ENCODE data around the gene TENM4.

The TENM4 gene

DNA sequence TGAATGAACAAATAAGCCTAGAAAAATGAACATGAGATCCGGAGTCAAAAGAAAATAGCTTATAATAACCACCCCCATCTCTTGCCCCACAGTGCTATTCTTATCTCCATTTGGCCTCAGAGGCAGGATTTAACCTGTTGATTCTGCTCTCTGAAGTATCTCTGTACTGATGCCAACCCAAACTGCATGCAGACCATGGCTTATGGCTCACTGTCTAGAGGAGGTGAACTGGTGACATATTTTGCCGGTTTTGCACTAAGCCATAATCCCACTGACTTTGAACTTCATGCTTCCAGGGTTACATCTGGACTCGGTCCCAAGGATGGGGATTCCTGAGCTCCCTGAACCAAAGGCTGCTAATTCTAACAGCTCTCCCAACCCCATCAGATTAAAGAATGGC is 397.1 kb downstream of the TENM4 start:
- no peak for DNase-seq

DNA sequence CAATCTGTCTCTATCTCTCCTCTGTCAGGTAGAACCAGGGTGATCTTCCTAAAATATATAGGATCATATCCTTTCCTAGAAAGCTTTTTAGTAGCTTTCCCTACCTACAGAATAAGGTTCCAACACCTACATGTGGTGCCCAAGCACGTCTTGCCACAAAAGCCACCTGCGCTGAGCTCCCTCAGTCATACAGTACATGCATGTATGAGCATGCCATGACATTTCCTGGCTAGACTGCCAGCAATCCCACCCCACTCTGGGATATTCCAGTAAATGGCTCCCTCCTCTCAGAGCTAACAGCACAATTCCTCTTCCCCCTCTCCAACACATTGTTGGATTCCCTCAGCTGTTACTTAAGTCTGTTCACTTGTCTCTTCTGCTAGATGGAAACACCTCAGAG is 398.0 kb downstream of the TENM4 start:
- no peak for DNase-seq

DNA sequence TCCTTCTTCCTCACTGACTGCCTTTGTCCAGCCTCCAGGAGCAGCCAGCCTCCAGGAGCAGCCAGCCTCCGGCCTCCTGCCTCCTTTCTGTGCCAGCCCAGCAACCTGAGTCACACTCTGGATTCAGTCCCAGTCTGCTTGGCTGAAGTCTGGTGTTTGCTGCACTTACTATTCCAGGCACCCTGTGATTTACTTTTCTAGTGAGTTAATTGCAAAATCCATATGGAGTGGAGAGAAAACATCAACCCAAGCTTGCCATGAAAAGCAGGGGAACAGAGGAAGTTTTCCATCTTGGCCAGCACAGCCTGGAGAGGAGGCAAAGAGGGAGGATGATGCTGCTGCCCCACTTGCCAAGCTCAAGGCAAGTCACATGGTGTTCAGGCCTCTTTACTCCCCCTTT is 400.5 kb downstream of the TENM4 start:
- no peak for DNase-seq

DNA sequence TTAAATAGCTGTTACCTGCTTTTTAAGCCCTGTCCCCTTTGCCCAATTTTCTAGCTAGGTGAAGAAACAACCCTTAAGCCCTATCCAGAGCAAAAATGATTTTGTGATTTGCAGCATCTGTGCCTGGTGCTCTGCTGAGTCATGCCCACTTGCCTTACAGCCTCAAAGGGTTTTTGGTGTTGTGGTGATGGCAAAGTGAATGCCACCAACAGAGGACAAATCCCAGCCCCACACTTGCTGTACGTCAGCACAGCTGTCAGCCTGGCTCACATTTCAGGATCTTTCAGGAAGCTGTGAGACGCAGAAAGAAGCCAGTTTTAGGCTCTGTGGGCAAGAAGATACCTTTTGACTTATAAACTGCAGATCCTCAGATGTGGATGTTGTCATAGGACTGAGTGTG is 401.7 kb downstream of the TENM4 start:
- no peak for DNase-seq

DNA sequence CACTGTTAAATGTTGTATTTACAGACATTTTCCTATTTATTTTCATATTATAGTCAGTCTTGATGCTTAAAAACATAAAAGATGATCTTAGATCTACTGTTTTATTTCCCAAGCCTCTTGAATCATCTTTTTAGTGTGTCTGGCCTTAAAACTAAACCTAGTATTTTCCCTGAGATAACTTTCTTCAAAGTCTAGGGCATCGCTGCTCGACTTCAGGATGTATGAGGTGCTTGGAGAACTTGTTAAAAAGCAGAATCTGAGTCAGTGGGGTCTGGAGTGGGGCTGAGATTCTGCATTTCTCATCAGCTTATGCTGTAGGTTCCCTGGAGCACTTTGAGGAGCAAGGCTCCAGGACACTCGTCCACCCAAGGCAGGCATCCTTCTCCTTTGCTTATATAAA is 404.9 kb downstream of the TENM4 start:
- no peak for DNase-seq

DNA sequence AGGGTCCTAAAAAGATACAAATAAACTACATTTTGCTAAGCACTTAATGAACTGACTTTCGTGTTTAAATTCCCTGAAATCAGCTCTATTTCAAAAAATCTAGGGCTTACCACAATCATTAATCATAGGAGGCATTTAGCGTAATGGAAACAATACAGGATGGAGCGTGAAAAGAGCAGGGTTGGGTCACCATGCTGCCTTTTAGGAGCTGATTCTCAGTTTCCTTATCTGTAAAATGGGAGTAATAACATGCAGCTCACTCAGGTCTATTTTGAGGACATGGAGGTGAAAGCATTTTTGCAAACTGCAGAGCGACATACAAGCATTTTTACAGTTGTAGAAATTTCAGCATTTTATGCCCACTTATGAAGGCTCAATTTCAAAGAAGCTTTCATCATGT is 407.0 kb downstream of the TENM4 start:
- no peak for DNase-seq

DNA sequence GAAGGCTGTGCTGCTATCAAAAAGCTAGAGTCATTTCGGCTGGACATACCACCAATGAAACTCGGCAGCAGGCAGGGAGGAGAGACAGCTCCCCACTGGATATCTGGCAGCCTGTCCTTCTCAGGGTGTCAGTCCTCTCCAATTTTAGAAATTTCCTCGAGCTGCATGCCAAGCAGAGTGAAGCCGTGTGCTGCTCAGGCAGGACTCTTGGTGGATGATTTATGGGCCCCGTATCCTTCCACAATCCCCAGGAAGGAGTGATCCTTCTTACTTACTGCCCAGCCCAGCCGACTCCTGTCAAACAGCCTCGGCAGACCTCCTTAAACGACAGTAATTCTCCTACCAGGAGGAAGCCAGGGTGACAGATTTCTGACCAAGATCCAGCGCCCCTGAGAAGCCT is 410.4 kb downstream of the TENM4 start:
- DNase-seq, result no peak

DNA sequence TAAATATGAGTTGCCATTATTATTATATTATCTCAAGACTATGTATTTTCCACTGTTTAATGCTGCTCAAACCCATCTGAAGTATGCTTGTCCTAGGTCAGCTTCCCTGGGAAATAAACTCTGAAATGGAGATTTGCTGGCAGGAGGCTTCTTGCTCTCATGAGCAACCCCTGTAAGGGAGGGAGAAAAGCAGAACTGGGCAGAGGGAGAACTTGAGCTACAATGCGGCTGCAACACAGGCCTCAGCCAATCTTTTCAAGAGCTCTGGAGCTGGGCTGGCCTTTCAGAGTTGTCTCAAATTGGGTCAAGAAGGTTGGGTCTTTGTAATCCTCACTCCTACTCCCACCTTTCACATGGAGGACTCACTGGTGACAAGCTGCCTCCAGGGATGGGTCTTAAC is 412.6 kb downstream of the TENM4 start:
- DNase-seq, result no peak

DNA sequence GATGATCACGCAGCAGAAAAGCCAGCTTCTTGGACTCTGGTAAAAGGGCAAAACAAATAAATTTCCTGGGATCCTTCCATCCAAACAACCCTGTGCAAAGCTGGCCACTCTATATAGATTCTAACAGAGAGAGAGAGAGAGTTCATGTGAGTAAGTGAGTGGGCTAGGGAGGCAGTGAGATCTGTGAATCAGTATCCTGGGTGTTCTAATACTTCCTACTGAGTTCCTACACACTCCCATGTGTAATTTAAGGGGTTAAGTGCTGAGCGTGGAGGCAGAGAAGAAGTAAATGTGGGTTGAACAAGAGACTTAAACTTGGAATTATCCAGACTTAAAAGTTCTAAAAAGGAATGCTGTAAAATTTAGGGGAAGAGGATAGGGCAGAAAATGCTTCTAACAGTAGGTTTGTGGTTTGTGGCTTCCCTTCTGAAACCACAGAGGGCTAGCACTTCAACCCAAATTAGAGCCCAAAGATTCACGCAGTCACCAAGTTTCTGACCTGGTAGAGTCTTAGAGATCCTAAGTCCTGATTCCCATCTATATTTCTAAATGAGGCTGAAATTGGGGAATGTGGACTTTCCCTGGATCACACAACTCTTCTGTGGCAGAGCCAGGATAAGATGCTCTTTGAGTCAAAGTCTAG is 413.9 kb downstream of the TENM4 start:
- no peak for DNase-seq

DNA sequence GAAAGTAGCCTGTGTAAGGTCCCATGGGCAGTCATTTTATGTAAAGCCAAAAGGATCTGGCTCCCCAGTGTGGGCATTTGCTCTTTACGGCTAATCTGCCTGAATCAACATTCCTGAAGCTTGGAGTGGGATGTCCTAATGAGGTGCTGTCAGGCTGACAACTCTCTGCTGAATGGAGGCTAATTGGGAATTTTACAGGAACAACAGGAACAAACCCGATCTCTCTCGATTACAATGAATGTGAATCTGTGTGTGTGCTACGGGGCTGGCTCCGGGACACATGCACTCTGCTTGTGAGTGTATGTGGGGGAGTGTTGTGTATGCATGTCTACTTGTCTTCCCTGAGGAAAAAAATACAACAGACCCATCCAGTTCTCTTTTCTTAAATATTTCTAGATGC is 415.2 kb downstream of the TENM4 start:
- DNase-seq, result no peak

DNA sequence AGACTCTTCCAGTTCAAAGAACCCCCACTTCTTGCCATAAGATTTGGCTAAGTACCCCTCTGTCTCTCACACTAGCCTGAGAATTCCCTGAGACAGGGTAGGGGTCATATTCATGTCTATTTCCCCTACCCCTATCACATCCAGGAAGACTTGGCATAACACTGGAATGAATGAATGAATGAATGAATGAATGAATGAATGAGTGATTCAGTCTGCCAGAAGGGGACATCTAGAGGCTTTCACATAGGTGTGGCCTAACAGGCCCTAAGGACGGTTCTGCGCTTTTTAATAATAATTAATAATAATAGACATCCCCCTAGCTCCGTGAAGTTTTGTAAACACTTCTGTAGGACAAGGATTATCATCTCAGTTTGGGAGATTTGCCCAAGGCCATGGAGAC is 415.7 kb downstream of the TENM4 start:
- no peak for DNase-seq

DNA sequence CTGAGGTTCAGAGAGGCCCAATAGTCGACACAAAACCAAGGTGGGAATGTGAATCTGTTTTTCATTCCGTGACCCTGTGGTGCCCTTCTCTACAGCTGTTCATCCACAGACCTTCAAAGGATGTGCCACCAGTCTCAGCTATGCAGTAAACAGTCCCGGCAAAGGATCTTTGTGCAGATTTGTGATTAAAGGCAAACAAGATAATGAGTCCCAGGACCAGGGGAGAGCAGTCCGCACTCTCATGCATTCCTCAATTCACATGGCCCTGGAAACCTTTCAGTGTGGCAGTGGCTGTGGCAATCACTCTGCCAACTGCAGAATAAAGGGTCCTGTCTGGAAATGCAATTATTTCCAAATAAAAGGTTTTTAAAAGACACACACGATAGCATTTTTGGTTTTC is 418.6 kb downstream of the TENM4 start:
- DNase-seq, result no peak

DNA sequence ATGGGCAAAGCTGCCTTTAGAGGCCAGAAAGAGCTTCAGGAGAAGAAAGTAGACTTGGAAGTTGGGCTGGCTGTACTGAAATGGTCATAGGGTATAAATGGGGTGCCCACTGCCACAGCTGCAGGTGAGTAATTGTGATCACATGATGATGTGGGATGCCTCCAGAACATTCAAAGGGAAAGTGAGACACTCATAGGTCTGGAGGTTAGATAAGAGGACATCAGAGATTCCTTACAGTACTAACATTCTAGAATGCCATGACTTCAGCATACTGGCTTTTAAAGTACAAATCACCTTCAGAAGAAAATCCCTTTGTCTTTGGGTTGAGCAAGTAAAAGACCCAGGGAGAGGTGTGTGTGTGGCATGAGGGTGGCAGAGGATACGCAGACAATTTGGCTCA is 419.2 kb downstream of the TENM4 start:
- DNase-seq, result no peak

DNA sequence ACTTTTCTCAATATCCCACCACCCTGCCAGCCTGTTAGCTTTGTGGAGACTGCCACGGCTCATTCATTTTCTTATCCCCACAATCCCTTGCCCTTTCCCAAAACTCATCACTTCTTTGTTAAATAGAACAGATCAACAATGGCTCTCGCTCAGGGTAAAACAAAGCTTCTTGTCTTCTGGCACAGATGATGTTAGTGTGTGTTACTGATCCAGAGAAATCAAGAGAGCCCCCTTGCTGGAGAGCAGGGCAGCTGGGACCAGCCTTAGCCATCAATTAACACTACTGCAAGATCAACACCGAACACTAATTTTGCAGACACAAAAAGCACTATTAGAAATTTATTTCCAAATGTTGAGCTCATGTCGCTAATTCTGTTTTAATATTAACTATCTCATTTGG is 420.9 kb downstream of the TENM4 start:
- DNase-seq, result no peak

DNA sequence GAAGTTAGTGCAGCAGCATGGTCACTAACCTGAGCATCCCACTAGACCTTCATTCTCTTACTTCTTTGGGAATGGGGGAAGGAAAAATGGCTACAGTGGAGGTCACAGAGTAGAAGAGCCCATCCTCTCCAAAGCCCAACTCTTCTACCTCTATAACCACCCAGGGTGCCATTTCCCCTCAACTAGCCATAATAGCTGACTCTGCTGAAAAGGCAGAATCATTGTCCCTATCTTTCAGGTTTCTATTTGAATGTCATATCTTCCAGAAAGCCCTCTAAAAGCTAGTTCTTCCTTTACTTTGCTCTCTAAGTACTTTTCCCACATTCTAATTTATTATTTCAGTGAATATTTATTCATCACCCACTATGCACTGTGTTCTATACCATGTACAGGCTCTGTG is 421.6 kb downstream of the TENM4 start:
- no peak for DNase-seq

DNA sequence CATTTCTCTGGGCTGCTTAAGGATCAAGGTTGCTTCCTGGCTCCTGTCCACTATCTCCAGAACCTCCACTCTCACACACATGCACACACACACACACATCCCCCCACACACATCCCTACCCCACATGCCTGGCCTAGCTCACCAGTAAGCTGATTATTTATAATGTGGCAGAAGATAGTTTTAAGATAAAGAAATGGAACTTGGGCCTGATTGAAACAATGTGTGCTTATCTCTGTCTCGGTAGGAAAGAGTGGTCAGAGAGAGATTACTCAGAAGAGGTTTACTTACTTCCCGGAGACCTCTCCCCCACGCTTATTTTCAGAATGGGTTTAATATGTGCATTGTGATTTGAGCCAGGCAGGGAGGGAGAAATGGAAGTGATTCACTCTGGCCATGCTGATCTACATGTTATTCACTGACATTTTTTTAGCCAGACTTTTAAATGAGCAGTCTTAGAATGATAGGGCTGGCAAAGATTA is 422.4 kb downstream of the TENM4 start:
- no peak for DNase-seq

DNA sequence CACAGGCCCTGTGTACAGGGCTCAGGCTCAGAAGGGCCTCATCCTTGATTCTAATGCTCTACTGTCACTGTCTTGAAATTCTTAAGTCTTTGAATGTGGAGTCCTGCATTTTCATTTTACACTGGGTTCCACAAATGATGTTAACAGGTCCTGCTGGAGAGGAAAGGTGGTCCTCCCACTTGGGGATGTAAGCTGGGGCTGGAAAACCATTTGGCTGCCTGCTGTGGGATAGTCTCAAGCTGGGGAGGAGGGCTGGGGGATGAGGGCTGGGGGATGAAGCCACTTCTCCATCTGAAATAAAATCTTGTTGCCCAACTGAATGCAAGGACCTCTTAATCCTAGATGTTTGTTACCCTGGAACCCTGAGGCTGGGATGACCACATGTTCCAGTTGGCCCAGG is 423.0 kb downstream of the TENM4 start:
- DNase-seq, result no peak

DNA sequence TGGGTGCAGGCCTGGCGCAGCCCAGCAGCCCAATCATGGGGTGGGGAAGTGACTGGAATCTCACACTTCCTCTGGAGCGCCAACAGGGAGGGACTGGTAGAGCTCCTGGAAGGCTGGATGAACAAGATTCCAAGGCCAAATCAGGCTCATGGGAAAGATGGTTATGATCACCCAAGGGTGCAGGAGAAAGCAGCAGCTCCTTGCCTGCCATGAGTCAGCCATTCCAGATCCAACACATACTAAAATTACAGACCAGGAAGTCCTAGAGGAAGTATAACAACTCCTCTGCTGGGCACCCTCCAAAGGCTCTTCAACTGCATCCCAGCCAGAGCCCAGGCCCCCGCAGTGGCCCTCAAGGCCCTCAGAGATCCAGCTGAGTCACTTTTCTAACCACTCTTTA is 427.3 kb downstream of the TENM4 start:
- DNase-seq, result no peak

DNA sequence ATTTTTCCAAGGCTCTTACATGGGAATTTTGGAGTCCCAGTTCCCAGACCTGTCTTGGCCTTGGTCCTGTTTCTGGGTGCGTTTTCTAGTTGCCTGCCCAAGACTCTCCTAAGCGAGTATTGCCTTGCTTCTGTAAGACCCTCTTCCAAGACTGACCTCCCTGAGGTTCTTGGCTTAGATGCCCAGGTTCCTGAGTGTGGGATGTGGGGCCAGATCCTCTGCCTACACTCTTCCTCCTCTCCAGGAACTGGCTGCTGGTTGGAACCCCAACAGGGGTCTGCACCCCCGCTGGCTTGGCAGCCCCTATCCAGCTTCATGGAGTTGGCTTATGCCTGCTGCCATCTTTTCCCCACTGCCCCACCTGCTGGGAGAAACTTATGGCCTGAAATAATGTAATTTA is 429.5 kb downstream of the TENM4 start:
- DNase-seq, result no peak

DNA sequence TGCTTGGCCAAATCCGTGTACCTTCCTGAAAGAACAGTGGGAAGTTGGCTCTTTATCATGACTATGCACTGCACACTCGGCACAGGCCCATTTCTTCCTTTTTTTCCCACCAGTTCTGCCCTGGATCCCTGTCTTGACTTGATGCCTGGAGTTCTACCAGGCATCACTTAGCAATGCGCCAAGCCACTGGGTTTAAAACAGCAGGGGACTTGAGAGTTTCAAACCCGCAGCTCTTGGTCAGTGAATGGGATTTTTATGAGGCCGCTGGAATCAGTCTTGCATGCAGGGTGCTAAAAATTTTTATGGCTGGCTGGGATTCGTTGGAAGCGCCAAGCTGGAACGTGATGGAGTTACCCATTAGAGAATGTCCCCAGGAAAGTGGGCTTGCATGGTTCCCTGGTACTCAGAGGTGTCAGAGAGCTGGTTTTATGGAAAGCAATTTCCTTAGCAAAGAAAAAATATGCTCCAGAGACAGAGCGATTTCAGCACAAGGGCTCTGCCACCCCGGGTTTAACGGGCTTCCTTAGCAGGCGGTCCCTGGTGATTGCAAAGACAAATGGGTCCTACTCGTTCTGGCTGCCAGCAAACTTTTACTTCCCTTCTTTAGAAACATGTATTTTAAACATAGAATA is 432.9 kb downstream of the TENM4 start:
- no peak for DNase-seq

DNA sequence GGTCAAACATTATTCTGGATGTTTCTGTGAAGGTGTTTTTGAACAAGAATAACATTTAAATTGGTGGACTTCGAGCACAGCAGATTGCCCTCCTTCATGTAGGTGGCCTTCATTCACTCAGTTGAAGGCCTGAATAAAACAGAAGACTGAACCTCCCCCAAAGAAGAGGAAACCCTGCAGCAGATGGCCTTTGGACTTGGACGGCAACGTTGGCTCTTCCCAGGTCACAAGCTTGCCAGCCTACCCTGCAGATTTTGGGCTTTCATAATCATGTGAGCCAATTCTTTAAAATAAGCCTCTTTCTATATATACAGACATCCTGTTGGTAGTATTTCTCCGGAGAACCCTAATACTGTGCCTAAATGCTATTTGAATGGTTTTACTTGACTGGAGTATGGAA is 434.0 kb downstream of the TENM4 start:
- no peak for DNase-seq

DNA sequence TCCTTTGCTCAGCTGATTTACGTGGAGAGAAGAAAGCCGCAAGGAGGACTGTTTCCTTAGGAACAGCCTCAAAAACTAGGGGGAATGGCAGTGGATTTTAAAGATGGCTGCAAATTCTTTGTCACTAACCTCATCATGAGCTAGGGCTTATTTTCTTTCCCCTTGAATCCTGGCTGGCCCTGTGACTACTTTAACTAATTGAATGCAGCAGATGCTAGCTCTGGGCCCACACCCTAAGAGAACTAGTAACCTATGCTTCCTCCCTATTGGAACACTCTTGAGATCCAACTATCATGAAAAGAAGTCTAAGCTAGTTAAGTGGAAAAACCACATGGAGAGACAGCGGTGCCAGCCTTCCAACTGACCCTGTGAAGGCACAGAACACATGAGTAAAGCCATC is 444.8 kb downstream of the TENM4 start:
- no peak for DNase-seq

DNA sequence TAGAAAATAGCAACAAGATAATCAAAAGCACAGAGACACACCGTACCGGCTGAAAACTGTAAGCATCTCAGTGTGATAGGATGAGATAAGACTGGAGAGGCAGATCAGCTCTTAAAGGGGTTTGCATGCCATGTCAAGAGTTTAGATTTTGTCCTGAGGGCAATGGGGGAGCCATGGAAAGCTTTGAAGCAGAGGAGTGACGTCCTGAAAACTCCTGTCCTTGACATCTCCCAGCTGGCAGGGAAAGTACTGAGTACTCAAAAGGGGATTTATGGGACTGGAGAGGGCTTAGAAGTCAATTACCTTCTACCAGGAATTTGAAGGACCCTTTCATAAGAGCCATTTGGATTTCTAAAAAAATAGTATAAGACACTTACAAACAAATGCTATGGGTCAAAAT is 445.7 kb downstream of the TENM4 start:
- no peak for DNase-seq

DNA sequence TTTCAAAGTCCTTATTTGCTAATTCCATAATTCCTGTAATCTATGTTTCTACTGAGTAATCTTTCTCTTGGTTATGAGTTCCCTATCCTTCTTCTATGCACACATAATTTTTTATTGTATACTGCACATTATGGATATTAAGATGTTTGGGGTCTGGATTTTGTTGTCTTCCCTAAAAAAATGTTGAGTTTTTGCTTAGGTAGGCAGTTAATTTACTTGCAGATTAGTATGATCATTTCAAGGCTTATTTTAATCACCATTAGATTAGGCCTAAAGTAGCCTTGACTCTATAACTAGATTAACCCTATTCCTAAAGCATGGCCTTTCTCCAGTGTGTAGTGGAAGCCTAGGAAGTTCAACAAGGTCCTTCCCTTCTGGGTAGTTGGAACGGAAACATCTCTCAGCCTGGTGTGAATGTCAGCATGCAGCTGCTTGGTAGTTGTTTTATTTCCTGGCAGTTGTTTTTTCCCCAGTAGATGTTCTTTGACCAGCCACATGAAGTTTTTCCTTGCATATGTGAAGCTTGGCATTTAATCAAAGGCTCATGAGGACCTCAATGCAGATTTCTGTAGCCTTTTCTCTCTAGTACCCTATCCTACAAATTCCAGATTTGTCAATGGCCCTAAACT is 446.9 kb downstream of the TENM4 start:
- DNase-seq, result no peak

DNA sequence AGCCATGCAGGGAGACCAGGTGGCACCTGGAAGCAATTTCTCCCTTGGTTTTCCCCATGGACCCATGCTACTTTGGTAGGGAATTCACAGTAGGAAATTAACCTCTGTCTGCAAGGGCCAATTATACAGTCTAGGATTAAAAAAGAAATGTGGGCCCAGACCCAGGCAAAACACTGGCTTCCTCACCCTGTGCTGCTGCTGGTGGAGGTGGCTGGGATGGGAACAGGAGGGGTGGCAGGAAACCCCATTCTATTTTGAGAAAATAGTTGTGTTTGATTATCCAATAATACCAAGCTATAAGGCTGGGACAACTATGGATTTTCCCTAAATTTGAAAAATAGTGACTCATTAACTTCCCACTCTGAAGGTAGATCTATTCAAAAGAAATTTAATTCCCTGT is 449.1 kb downstream of the TENM4 start:
- no peak for DNase-seq
